ENCODE results near the gene UGT1A3.

GRCh38 chr2:233746475-233747282 lies 17.8 kb downstream of the UGT1A3 start:
- TF ChIP-seq CTCF (IDR thresholded peaks at IDR 0.05; ENCODE audit: low read length) (no peak), EZH2 (optimal IDR thresholded peaks at IDR 0.05; ENCODE audit: low read depth, low read length) (no peak)

Measured in MM.1S (cell line).